Fibroblast of peridontal ligament (primary cell): ENCODE measurements around the gene ERN1.

Experiments used
- DNase-seq: peaks from one replicate; pipeline ENCODE4 v3.0.0-alpha.2; 2010; ENCODE audit errors: extremely low read depth

The ERN1 gene

DNA sequence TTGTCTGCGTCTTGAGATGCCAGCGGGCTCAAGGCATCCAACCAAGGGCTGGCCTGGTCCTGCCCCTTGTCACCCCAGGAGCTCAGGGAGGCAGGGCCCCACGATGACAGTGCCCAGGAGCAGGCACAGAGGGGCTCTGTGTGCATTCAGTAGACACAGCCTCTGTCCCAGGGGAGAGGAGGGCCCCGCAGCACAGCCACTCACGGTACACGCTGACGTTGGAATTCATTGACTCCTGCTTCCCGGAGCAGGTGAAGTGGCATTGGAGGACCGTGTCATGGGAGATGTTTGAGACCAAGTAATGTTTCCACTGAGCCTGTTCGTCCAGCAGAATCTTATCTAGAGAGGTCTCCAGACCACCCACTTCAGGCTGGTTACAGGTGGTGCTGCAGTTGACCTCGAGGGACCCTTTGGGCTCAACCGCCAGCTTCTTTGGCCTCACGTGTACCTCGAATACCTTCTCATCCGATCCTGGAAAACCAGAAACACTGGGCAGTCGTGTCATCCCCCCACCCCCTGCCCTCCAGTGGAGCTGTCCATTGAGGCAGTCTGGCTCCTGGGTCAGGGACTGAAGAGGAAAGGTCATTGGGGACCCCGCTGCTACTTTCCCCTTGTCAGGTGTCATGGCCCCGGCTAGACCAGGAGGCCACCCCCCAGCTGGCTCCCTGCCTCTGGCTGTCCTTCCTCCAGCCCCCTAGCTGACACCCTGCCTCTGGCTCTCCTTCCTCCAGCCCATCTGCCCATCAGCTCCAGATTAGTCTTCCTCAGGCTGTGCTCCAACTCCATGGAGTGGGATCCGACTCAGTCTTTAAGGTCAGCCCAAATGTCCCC lies 124.8 kb downstream of the ERN1 start:
- DNase-seq, result no peak

GRCh38 chr17:64004218-64004770 lies 125.7 kb downstream of the ERN1 start:
- no peak for DNase-seq

DNA sequence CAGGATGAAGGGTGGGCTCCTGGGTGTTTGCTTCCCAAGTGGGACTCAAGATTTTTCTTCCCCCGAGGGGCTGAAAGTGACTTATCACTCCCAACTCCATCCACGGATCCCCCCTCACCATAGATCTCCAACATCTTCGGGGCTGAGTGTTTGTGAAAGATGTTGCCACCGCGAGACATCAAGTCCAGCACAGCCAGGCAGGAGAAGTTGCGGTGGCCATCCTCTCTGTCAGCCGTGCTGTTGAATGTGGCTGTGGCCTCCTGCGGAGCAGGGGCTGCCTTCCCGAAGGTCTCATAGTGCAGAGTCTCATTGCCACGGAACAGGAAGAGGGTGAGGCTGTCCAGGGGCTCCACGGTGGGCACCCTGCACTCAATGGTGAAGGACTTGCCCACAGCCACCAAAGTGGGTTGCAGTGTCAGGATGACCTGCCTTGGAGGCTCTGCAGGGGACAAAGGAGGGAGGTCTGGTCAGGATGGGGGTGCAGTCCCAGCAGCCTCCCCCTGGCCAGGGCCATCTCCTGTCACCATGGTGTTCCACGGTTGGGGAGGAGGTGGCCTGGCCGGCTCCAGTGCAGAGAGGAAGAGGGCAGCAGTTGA lies 126.3 kb downstream of the ERN1 start:
- no peak for DNase-seq

GRCh38 chr17:64002658-64003525 lies 127.1 kb downstream of the ERN1 start:
- no peak for DNase-seq

DNA sequence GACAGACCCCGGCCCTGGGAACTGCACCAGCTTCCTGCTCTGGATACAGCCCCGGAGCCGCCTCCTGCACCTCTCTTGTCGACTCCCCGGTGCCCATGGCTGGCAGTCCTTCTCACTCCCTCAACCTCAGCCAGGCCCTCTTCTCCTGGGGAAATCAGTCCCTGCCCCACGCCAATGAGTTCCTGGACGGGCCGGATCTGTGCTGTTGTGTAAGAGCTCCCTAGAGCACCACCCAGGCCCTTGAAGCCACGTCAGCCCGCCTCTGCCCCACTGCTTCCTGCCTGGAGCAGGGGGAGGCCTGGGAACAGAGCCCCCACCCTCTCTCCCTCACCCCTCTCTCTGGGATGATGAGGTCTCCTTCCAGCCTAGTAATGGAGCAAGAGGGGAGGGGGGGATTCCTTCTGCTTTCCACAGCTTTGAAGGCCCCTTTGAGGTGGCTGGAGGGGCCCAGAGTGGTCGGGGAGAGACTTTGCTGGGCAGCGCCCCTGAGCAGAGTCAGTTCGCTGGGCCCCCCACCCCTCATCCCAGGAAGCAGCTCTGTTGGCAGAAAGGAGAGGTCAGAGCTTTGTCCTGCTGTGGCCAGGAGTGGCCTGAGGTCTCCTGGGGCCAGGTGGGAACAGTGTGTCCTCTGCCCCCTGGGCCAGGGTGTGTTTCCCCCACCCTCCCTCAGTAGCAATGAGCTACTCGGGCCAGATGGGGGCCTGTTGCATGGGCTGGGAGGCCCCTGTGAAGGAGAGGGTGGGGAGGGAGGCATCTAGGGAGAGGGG lies 128.0 kb downstream of the ERN1 start:
- DNase-seq, result no peak

DNA sequence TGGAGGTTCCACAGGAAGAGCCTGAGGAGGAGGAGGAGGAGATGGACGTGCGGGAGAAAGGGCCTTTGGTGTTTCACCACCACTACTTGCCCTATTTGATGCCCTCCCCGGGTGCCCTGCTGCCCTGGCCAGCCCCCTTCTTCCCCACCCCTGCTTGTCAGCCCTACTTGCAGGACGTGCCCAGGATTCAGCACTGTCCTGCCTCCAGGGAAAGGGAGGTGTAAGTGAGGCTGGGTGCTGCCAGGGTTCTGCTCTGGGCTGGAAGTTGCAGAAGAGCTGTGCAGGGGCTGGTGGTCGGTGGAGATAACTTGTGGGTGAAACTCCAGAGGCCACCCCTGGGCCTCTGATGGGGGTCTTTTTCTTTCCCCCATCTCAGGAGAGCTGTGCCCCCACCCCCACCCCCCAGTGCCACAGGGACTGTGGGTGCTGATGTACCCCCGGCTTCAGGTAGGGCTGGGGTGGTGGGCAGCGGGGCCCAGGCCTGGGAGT lies 128.8 kb downstream of the ERN1 start:
- no peak for DNase-seq

GRCh38 chr17:63999680-64000531 lies 130.0 kb downstream of the ERN1 start:
- no peak for DNase-seq

DNA sequence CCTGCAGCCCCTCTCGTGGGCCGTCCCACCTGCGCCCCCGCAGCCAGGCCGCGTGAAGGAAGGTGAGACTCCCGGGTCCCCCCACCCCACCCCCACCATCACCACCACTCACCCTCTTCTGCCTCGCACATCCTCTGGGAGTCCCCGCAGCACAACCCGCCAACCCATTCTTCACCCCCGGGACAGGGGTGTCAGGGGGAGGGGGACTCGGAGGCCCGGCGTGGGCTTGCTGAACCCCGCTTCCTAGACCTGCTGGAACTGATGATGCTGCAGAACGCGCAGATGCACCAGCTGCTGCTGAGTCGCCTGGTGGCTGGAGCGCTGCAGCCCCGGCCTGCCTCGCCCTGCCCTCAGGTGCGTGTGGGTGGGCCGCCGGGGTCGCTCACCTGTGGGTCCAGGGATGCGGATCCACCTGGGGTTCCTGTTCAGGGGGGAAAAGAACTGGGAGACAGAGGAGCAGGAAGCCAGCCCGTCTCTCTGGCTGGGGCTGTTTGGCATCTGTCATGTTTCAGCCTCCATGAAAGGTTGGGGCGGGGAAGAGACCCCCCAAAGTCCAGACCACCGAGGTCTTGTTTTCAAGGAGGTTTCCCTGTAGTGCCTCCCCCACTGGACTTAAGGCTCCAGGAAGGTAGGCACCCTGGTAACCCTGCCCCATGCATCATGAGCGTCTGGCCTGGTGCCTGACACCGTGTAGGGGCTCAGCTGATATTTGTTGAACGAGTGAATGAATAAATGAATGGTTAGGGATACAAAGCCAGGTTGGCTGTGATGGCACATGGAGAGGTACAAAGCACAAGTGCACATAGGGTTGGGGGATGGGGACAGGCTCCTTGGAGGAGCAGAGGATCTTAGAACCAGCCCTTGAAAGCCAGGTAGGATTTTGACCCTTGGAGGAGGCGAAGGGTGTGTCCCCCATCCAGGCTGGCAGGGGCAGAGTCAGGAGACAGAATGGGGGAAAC lies 130.9 kb downstream of the ERN1 start:
- DNase-seq, result no peak

DNA sequence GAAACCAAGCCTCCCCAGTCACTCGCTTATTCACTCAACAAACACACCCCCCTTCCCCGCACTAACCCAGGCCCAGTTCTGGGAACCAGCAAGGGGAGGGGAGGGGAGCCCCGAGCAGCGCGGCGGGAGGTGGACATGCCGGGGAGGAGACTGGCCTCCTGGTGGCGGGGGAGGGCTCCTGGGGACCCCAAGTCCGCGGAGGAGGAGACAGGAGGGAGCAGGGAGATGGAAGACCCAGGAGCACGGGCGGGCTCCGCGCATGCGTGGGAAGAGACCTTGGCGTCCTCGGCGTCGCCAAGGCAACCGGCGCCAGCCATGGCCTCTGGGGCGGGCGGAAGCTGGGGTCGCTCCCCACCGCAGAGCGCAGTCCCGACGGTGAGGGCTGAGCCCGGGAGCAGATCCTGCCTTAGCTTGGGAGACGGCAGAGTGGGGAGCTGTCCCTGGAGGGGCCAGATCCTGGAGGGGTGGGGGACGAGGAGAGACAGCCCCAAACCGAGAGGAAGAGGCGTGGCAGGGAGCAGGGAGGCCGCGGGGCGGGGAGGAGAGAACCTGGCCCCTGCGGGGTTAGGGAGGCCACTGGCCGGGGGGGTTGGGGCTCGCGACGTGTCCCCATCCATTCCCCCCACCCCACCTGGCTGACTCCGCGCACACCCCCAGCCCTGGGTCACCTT lies 131.8 kb downstream of the ERN1 start, which contains the start of gene PRR29:
TSS of gene PRR29 (plus strand) at position 302 of the 671 bp plus-strand sequence. CDS start at position 316, 14 bp downstream.
- DNase-seq, result peak; percentile 41

DNA sequence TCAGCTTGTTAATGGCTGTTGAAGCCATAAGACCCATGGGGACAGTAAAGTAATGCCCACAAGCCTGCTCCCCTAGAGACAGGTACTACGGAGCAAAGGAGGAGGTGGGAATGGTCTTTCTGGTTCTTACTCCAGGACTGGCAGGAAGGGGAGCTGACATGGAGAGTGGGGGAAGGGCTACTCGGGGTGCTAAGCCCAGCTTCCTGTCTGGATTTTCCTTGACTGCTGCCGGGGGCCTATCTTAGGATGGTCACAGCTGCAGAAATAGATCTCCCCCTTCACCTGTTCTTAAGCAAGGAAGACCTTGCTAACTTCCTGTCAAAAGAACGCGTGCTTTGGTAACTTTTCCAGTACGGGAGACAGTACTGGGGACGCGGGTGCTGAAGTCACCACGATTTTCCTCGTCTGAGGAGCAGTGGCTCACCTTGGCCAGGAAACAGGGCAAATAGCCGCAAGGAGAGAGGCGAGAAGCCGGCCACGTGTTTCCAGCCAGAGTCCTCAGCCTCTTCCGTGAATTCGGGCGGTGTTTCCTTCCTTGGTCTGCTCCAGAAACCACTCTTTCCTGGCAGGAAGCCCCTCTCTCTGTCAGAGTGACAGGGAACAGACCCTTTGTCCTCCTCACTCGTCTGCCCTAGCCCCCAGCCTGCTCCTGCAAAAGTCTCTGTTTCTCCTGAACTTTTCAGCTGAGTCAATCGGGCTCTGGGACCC lies 132.4 kb downstream of the ERN1 start:
- no peak for DNase-seq

GRCh38 chr17:63996430-63997182 lies 133.3 kb downstream of the ERN1 start:
- DNase-seq, result no peak

- no peak for DNase-seq
Observed at GRCh38 chr17:63995626-63996025, 134.3 kb downstream of the ERN1 start.

- no peak for DNase-seq
Observed at GRCh38 chr17:63993368-63993985, 136.5 kb downstream of the ERN1 start.

GRCh38 chr17:63991611-63992010 lies 138.3 kb downstream of the ERN1 start:
- no peak for DNase-seq

DNA sequence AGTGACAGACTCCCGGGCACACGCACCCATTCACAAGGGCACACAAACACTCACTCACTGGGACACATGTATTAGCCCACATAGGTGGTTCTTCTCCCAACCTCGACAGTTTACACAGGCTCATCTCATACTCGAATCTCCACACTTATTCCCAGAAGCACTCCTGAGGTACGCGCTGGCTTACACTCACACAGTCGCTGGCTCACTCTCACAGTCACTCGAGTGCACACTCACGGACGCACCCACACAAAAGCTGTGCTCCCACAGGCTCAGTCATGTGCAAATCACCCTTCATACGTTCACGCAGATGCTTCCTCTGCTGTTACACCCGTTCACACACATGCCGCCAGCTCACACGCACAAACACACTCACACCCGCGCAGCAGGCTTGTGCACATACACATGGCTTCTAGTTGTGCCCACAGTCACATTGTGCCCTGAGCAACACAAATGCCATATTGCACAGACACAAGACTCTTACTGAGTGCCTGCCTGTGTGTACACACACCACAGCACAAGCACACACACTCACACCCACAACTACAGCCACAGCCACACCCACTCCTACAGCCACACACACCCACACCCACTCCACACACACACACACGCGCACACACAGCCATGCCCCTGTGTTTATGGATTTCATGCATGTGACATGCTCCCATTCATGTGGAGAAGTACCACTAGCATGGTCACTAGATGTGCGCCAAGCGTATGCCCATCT lies 140.2 kb downstream of the ERN1 start:
- DNase-seq, result no peak
